HepG2 (cell line): ENCODE measurements around the gene MRPL2.

Experiments used
- CEBPB ChIP-seq: IDR thresholded peaks from 2 replicates; pipeline ENCODE4 v1.6.1; 2011; ENCODE audit warnings: low read depth, low read length, improper control_type of control experiment, borderline replicate concordance
- GLI4 ChIP-seq: sonication (generic); formaldehyde crosslinking; IDR thresholded peaks from 2 replicates; pipeline ENCODE4 v1.5.1; 2020; ENCODE audit warnings: missing genetic modification reagents, mild to moderate bottlenecking, moderate library complexity, borderline replicate concordance
- HNF4G ChIP-seq, 2 experiments: sonication (generic) in 1 of 2; formaldehyde crosslinking in 1 of 2; IDR thresholded peaks; 2 replicates each; pipeline versions ENCODE4 v1.4.0 to v1.6.1; 2011 to 2020; ENCODE audit warnings: borderline replicate concordance in 2 of 2, low read depth in 2 of 2, mild to moderate bottlenecking in 2 of 2, low read length in 1 of 2, missing genetic modification reagents in 1 of 2, moderate library complexity in 1 of 2
- SSRP1 ChIP-seq: IDR thresholded peaks from 2 replicates; pipeline ENCODE4 v1.6.1; 2016; ENCODE audit warnings: control low read depth
- ZNF709 ChIP-seq: sonication (generic); formaldehyde crosslinking; IDR thresholded peaks from 2 replicates; pipeline ENCODE4 v1.5.0; 2020; ENCODE audit warnings: mild to moderate bottlenecking, missing genetic modification reagents
- ZZZ3 ChIP-seq: sonication (generic); formaldehyde crosslinking; IDR thresholded peaks from 2 replicates; pipeline ENCODE4 v1.4.0; 2020; ENCODE audit warnings: missing genetic modification reagents, mild to moderate bottlenecking, borderline replicate concordance

DNA sequence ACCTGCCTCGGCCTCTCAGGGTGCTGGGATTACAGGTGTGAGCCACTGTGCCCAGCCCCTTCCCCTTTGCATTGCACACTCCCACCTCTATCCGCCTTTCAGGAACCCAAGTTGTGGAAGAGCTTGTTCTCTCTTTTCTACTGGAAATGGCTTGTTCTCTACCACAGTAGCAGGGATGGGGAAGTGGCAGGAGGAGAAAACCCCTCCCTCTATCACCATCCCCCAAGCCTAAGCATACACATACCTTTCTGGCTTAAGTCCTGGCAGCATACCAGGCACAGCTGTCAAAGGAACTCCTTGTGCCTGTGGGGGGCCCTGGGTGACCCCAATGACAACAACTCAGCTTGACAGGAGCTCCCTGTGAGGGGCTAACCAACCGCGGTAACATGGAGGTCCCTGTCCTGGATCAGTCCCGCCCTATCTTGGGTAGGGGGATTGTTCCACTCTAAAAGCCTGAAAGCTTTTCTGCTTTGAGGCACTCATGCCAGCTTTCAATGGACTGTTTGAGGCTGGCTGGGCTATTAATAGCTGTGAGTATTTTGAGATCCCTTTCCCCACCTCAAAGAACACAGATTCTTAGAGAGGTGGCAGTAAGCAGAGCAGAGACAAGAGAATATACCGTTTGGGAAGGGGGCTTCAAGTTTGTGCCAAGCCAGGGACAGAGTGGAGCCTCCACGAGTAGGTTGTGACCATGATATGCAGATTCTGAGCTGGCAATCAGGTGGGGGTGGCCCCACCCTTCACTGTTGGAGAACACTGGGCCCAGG is 42.9 kb downstream of the MRPL2 start:
- TF ChIP-seq ZZZ3 (CRISPR knock-in tag) (no peak), ZNF709 (CRISPR knock-in tag) (no peak), HNF4G (IDR thresholded peaks at IDR 0.05; ENCODE audit: borderline replicate concordance, low read depth, low read length) (no peak), HNF4G (CRISPR knock-in tag; IDR thresholded peaks at IDR 0.05; ENCODE audit: borderline replicate concordance, low read depth) (no peak), CEBPB (no peak), GLI4 (CRISPR knock-in tag) (no peak), SSRP1 (CRISPR knock-in tag) (no peak)
